ENCODE data around the gene TRIM9. TPM values are rescaled to one million over a fixed set of nuclear protein-coding genes. Genes with fewer than 3 reads are reported as not detected.

Gene TRIM9
- total and polyA plus RNA-seq, 2 donors (not counting 1 experiment from before 2014, with no cell fraction given), result 0.10 to 0.50 TPM

DNA sequence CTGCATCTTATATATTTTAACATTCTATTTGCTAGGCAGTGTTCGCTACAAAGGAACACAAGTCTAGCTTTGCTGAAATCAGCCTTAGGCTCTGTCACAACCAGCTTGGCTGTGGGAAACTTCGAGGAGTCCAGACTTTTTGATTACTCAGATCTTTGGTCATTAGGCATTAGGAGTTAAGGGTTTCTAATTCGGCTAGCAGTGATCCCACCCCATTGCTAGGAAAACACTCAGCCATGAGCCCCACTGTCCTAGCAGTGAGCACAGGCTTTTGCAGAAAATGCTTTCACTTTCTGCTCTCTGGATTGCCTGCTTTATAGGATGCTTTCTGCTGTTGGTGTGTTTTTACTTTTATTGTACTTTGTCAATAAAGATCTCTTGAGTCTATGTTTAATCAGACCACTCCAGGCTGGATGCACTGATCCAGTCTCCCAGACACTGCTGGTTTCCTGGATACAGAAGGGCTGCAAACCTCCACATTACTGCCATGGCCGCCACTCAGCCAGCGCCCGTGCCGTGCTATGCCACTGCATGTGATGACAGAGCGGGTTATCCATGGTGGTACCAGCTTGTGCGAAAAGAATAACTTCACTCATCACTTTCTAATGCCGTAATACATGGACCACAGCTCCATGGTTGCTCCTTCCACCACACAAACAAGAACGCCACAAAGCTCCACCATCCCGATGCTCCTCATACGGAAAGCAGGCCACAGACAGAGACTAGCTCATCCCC is 109.6 kb downstream of the TRIM9 start:
- no peak overlapping the region for H2AFZ ChIP-seq (ENCODE audit: low read length)
- H3K27ac ChIP-seq (ENCODE audit: insufficient read depth, low read length), result no peak overlapping the region
- H3K4me3 ChIP-seq (replicated peaks in 1 of 4; ENCODE audit: control extremely low read depth in 1 of 4, insufficient read depth in 1 of 4, low read depth in 3 of 4, low read length in 4 of 4), result no peak overlapping the region
- H3K36me3 ChIP-seq (ENCODE audit: control insufficient read depth, insufficient read depth, low read length), result no peaks in the 10 kb centered on the region
- peaks cover 7% of the 10 kb centered on the region for H3K27me3 ChIP-seq (ENCODE audit: control insufficient read depth, insufficient read depth, low read length)
- no peaks in the 10 kb centered on the region for H4K20me1 ChIP-seq (ENCODE audit: control insufficient read depth, extremely low read depth, insufficient read depth, low read length)
- TF ChIP-seq, protein P1, sequence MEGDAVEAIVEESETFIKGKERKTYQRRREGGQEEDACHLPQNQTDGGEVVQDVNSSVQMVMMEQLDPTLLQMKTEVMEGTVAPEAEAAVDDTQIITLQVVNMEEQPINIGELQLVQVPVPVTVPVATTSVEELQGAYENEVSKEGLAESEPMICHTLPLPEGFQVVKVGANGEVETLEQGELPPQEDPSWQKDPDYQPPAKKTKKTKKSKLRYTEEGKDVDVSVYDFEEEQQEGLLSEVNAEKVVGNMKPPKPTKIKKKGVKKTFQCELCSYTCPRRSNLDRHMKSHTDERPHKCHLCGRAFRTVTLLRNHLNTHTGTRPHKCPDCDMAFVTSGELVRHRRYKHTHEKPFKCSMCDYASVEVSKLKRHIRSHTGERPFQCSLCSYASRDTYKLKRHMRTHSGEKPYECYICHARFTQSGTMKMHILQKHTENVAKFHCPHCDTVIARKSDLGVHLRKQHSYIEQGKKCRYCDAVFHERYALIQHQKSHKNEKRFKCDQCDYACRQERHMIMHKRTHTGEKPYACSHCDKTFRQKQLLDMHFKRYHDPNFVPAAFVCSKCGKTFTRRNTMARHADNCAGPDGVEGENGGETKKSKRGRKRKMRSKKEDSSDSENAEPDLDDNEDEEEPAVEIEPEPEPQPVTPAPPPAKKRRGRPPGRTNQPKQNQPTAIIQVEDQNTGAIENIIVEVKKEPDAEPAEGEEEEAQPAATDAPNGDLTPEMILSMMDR (conservative IDR thresholded peaks at IDR 0.05 in 1 of 2, IDR thresholded peaks at IDR 0.05 in 1 of 2; ENCODE audit: low read depth in 1 of 2, low read length in 2 of 2), result no peak
- no peak for TF ChIP-seq EZH2 (IDR thresholded peaks at IDR 0.05; ENCODE audit: low read length, missing control alignments)
- no peak overlapping the region for H3K9ac ChIP-seq (ENCODE audit: insufficient read depth, low read length)
- no peaks in the 10 kb centered on the region for H3K9me3 ChIP-seq (ENCODE audit: control insufficient read depth, insufficient read depth, low read depth, low read length)
- DNase-seq (ENCODE audit: low read depth in 2 of 2), result peak; percentile 11 to 27
- H3K79me2 ChIP-seq (ENCODE audit: control insufficient read depth, insufficient read depth, low read length), result no peaks in the 10 kb centered on the region
- no peaks in the 10 kb centered on the region for H3K4me1 ChIP-seq (ENCODE audit: control insufficient read depth, extremely low read depth, insufficient read depth, low read length)
- no peak overlapping the region for H3K4me2 ChIP-seq (ENCODE audit: extremely low read depth, insufficient read depth, low read length)

DNA sequence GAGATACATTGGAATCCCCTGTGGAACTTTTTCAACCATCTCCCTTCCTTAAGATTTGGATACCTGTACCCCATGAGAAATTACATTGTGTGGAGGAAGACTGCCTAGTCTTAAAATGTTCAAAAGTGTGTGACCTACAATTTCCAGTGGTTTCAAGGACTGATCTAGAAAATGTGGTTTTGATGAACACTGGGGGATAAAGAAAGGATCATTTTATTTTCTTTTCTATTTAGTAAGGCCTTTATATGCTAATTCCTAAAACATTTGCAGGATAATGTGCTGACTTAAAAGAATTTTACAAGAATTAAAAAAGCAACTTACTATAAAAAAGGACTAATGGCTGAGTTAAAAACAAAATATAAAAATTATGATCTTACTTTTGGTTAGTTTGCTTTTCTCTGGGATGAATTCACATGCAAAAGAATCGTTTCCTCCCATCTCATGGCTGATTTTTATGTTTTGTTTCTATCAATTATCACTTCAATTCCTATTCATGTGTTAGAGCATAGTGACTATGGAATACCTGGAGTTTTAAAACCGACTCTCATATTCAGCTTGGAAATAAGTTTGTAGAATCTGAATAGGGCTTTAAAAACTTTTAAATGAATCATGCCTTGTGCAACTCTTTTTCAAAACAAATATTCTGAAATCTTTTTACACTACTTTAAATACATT is 110.7 kb downstream of the TRIM9 start:
- no peaks in the 10 kb centered on the region for H3K4me1 ChIP-seq (ENCODE audit: control insufficient read depth, extremely low read depth, insufficient read depth, low read length)
- no peak overlapping the region for H3K4me3 ChIP-seq (replicated peaks in 1 of 4; ENCODE audit: control extremely low read depth in 1 of 4, insufficient read depth in 1 of 4, low read depth in 3 of 4, low read length in 4 of 4)
- H3K4me2 ChIP-seq (ENCODE audit: extremely low read depth, insufficient read depth, low read length), result no peak overlapping the region
- H3K27me3 ChIP-seq (ENCODE audit: control insufficient read depth, insufficient read depth, low read length), result peaks cover 9% of the 10 kb centered on the region
- no peaks in the 10 kb centered on the region for H3K36me3 ChIP-seq (ENCODE audit: control insufficient read depth, insufficient read depth, low read length)
- no peaks in the 10 kb centered on the region for H3K9me3 ChIP-seq (ENCODE audit: control insufficient read depth, insufficient read depth, low read depth, low read length)
- no peak overlapping the region for H2AFZ ChIP-seq (ENCODE audit: low read length)
- no peak overlapping the region for H3K27ac ChIP-seq (ENCODE audit: insufficient read depth, low read length)
- no peaks in the 10 kb centered on the region for H4K20me1 ChIP-seq (ENCODE audit: control insufficient read depth, extremely low read depth, insufficient read depth, low read length)
- no peak for TF ChIP-seq EZH2 (IDR thresholded peaks at IDR 0.05; ENCODE audit: low read length, missing control alignments)
- TF ChIP-seq, protein P1 (conservative IDR thresholded peaks at IDR 0.05 in 1 of 2, IDR thresholded peaks at IDR 0.05 in 1 of 2; ENCODE audit: low read depth in 1 of 2, low read length in 2 of 2), result no peak
- no peak for DNase-seq (ENCODE audit: low read depth in 2 of 2)
- H3K79me2 ChIP-seq (ENCODE audit: control insufficient read depth, insufficient read depth, low read length), result no peaks in the 10 kb centered on the region
- no peak overlapping the region for H3K9ac ChIP-seq (ENCODE audit: insufficient read depth, low read length)

DNA sequence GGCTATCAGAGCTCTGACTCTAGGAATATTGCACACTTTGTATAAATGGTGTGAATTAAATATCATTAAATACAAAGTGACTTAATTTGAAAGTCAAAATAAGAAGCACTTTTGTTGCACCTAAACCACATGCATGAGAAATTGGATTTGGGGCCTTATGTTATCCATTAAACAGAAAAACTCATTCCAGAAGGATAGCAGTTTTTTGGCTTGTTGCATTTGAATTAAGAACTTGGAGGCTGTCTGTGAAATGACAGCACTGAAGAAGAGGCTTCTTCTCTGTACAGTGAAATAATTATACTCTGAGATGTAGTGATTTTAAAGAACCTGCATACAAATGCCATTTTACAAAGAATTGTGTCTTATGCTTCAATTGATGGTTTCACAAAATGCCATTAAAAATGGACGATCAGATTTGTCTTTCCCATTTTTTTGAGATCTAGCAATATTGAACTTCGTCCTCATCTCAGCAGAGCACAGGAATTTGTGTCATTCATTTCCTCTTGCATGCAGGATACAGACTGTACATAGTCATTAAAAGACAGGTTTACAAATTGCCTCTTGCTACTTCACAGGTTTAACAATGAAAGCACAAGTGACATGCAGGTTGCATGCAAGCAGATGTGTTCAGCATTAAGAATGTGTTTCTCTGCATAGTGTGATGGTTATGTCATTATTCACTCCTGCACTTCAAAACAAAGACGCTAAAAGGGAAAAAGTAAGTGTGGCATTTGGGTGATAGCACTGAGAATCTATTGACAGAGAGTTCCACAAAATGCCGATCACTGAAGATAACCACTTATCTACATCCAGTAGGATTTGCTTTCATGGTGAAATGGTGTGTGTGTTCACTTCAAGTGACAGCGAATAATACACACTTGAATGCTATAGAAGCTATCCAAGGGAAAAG is 114.7 kb downstream of the TRIM9 start:
- H3K4me2 ChIP-seq (ENCODE audit: extremely low read depth, insufficient read depth, low read length), result no peak overlapping the region
- TF ChIP-seq, protein P1 (conservative IDR thresholded peaks at IDR 0.05 in 1 of 2, IDR thresholded peaks at IDR 0.05 in 1 of 2; ENCODE audit: low read depth in 1 of 2, low read length in 2 of 2), result no peak
- no peak for TF ChIP-seq EZH2 (IDR thresholded peaks at IDR 0.05; ENCODE audit: low read length, missing control alignments)
- no peaks in the 10 kb centered on the region for H4K20me1 ChIP-seq (ENCODE audit: control insufficient read depth, extremely low read depth, insufficient read depth, low read length)
- no peaks in the 10 kb centered on the region for H3K36me3 ChIP-seq (ENCODE audit: control insufficient read depth, insufficient read depth, low read length)
- peaks cover 19% of the 10 kb centered on the region for H3K27me3 ChIP-seq (ENCODE audit: control insufficient read depth, insufficient read depth, low read length)
- H3K9ac ChIP-seq (ENCODE audit: insufficient read depth, low read length), result no peak overlapping the region
- no peaks in the 10 kb centered on the region for H3K9me3 ChIP-seq (ENCODE audit: control insufficient read depth, insufficient read depth, low read depth, low read length)
- H3K4me1 ChIP-seq (ENCODE audit: control insufficient read depth, extremely low read depth, insufficient read depth, low read length), result no peaks in the 10 kb centered on the region
- no peak overlapping the region for H3K4me3 ChIP-seq (replicated peaks in 1 of 4; ENCODE audit: control extremely low read depth in 1 of 4, insufficient read depth in 1 of 4, low read depth in 3 of 4, low read length in 4 of 4)
- H3K79me2 ChIP-seq (ENCODE audit: control insufficient read depth, insufficient read depth, low read length), result no peaks in the 10 kb centered on the region
- DNase-seq (ENCODE audit: low read depth in 2 of 2), result no peak
- no peak overlapping the region for H3K27ac ChIP-seq (ENCODE audit: insufficient read depth, low read length)
- no peak overlapping the region for H2AFZ ChIP-seq (ENCODE audit: low read length)
